Liver (tissue), 9 donors: Measurements from ENCODE around the gene EMC6. TPM values are rescaled to one million over a fixed set of nuclear protein-coding genes. Genes with fewer than 3 reads are reported as not detected.

ENCODE experiments used
- DNase-seq: peaks from one replicate; pipeline ENCODE4 v3.0.0-alpha.2; 2017; ENCODE audit warnings: low spot score
- H3K27ac ChIP-seq, 2 donors: one replicate each; pipeline ENCODE4 v1.7.0; 2013; ENCODE audit warnings: inconsistent platforms in 2 of 2, low read length in 2 of 2, control low read depth in 1 of 2, low read depth in 1 of 2, mild to moderate bottlenecking in 1 of 2
- H3K27me3 ChIP-seq, 4 donors: one replicate each; pipeline versions ENCODE4 v1.6.1 to v1.7.0; 2013; ENCODE audit warnings: low read length in 3 of 4, inconsistent platforms in 1 of 4, mild to moderate bottlenecking in 1 of 4, moderate library complexity in 1 of 4; ENCODE audit not compliant: control insufficient read depth in 4 of 4, insufficient read depth in 4 of 4
- H3K36me3 ChIP-seq, 4 donors: one replicate each; pipeline versions ENCODE4 v1.6.1 to v1.7.0; 2013; ENCODE audit warnings: low read length in 3 of 4, mild to moderate bottlenecking in 3 of 4, low read depth in 1 of 4, moderate library complexity in 1 of 4; ENCODE audit not compliant: control insufficient read depth in 4 of 4, insufficient read depth in 3 of 4
- H3K4me1 ChIP-seq, 4 donors: one replicate each; pipeline versions ENCODE4 v1.6.1 to v1.7.0; 2013; ENCODE audit warnings: low read length in 3 of 4, mild to moderate bottlenecking in 3 of 4, moderate library complexity in 1 of 4; ENCODE audit not compliant: control insufficient read depth in 4 of 4, insufficient read depth in 4 of 4
- H3K4me3 ChIP-seq, 3 donors: one replicate each; pipeline versions ENCODE4 v1.6.1 to v1.7.0; 2013; ENCODE audit warnings: low read length in 3 of 3, control low read depth in 1 of 3, low read depth in 1 of 3, mild to moderate bottlenecking in 1 of 3
- H3K9ac ChIP-seq, 2 donors: one replicate each; pipeline ENCODE4 v1.7.0; 2013; ENCODE audit warnings: low read length in 2 of 2, mild to moderate bottlenecking in 2 of 2, moderate library complexity in 2 of 2, control low read depth in 1 of 2, low read depth in 1 of 2
- H3K9me3 ChIP-seq, 4 donors: one replicate each; pipeline versions ENCODE4 v1.6.1 to v1.7.0; 2013; ENCODE audit warnings: low read length in 3 of 4; ENCODE audit not compliant: control insufficient read depth in 4 of 4
- ATF3 ChIP-seq: IDR thresholded peaks from 2 replicates; pipeline ENCODE4 v1.6.1; 2016; ENCODE audit warnings: antibody characterized with exemption
- CTCF ChIP-seq: fragments of 150-350 bp; IDR thresholded peaks from 2 replicates; pipeline ENCODE4 v1.5.1; 2017; ENCODE audit warnings: improper control_type of control experiment, low read depth, low read length; ENCODE audit not compliant: missing input control
- EGR1 ChIP-seq, 2 donors: IDR thresholded peaks; 2 replicates each; pipeline ENCODE4 v1.6.1; 2016 to 2018; ENCODE audit warnings: antibody characterized with exemption in 2 of 2, low read depth in 2 of 2
- FOXA1 ChIP-seq: IDR thresholded peaks from 2 replicates; pipeline ENCODE4 v1.6.1; 2016; ENCODE audit warnings: antibody characterized with exemption
- FOXA2 ChIP-seq: IDR thresholded peaks from 2 replicates; pipeline ENCODE4 v1.6.1; 2016; ENCODE audit warnings: antibody characterized with exemption
- GABPA ChIP-seq, 2 donors: IDR thresholded peaks in 1 of 2; conservative IDR thresholded peaks in 1 of 2; 2 replicates each; pipeline ENCODE4 v1.6.1; 2016; ENCODE audit warnings: antibody characterized with exemption in 2 of 2, mild to moderate bottlenecking in 1 of 2, moderate library complexity in 1 of 2
- HNF4G ChIP-seq: IDR thresholded peaks from 2 replicates; pipeline ENCODE4 v1.6.1; 2016; ENCODE audit warnings: antibody characterized with exemption
- JUND ChIP-seq, 2 donors: IDR thresholded peaks; 2 replicates each; pipeline ENCODE4 v1.6.1; 2016; ENCODE audit warnings: antibody characterized with exemption in 2 of 2
- MAX ChIP-seq: IDR thresholded peaks from 2 replicates; pipeline ENCODE4 v1.6.1; 2016; ENCODE audit warnings: antibody characterized with exemption
- NR2F2 ChIP-seq: IDR thresholded peaks from 2 replicates; pipeline ENCODE4 v1.6.1; 2016; ENCODE audit warnings: antibody characterized with exemption
- RAD21 ChIP-seq, 2 donors: IDR thresholded peaks; 2 replicates each; pipeline ENCODE4 v1.6.1; 2016; ENCODE audit warnings: antibody characterized with exemption in 2 of 2, mild to moderate bottlenecking in 2 of 2
- REST ChIP-seq: IDR thresholded peaks from 2 replicates; pipeline ENCODE4 v1.6.1; 2016; ENCODE audit warnings: antibody characterized with exemption, mild to moderate bottlenecking
- RXRA ChIP-seq, 2 donors: IDR thresholded peaks; 2 replicates each; pipeline ENCODE4 v1.6.1; 2017 to 2018; ENCODE audit warnings: antibody characterized with exemption in 2 of 2, mild to moderate bottlenecking in 1 of 2
- SP1 ChIP-seq: IDR thresholded peaks from 2 replicates; pipeline ENCODE4 v1.6.1; 2018; ENCODE audit warnings: antibody characterized with exemption, mild to moderate bottlenecking
- TAF1 ChIP-seq: conservative IDR thresholded peaks from 2 replicates; pipeline ENCODE4 v1.6.1; 2016; ENCODE audit warnings: antibody characterized with exemption, mild to moderate bottlenecking
- YY1 ChIP-seq: IDR thresholded peaks from 2 replicates; pipeline ENCODE4 v1.6.1; 2016; ENCODE audit warnings: antibody characterized with exemption, mild to moderate bottlenecking
- ZBTB33 ChIP-seq: IDR thresholded peaks from 2 replicates; pipeline ENCODE4 v1.6.1; 2016; ENCODE audit warnings: antibody characterized with exemption
- WGBS: extraction: QIAGEN DNeasy Blood & Tissue Kit; methylation state at CpG from one replicate; pipeline ENCODE4 v1.1.7; 2013; 5-methylcytosine and 5-hydroxymethylcytosine counted together
- polyA plus RNA-seq, 2 donors: library from polyadenylated mRNA; stranded (reverse) in 1 of 2; unstranded in 1 of 2; fragments of 200-250 nt in 1 of 2; fragments of >200 nt in 1 of 2; fragmentation: Nextera tagmentation in 1 of 2; extraction: Ambion mirVana in 1 of 2; gene quantifications; one replicate each; pipeline versions ENCODE4 v1.2.1 to v1.2.3, GENCODE V29; 2013 to 2015
- total RNA-seq, 2 donors: library from RNA; depleted of rRNA; stranded (reverse); fragments of >200 nt; gene quantifications; one replicate each; pipeline ENCODE4 v1.2.3, GENCODE V29; 2014
- donor health status: healthy.
- donor health status: healthy.
- donor health status: healthy.
- donor health status: healthy.
- donor health status: healthy.

Gene EMC6
- total and polyA plus RNA-seq, 4 donors: 12.3 to 107 (median 47.6) TPM

GRCh38 chr17:3693141-3693540 lies 24.5 kb downstream of the EMC6 start (continued):
- TF ChIP-seq TAF1: no peak

- Histone ChIP-seq H3K9me3 (peaks cover 0 to 10% (median 5%) of the 10 kb centered on the region in 4 donors), H3K9ac (no peak overlapping the region), H3K4me1 (peaks cover 4 to 10% (median 10%) of the 10 kb centered on the region in 4 donors), H3K4me3 (no peak overlapping the region), H3K27ac (no peak overlapping the region), H3K36me3 (no peaks in the 10 kb centered on the region), H3K27me3 (no peaks in the 10 kb centered on the region)
- DNase-seq: no peak
- WGBS: 63% methylated on average over 9 of the region's 9 CpGs
- TF ChIP-seq FOXA1 (no peak), CTCF (no peak), TAF1 (no peak), JUND (IDR thresholded peaks at IDR 0.05) (no peak), ZBTB33 (no peak), YY1 (no peak), HNF4G (no peak), MAX (no peak), GABPA (IDR thresholded peaks at IDR 0.05 in 1 of 2, conservative IDR thresholded peaks at IDR 0.05 in 1 of 2) (no peak), RXRA (IDR thresholded peaks at IDR 0.05) (no peak), NR2F2 (no peak), RAD21 (IDR thresholded peaks at IDR 0.05) (no peak), SP1 (no peak), FOXA2 (no peak), EGR1 (IDR thresholded peaks at IDR 0.05; ENCODE audit: low read depth in 2 of 2) (no peak), ATF3 (no peak)
Observed at GRCh38 chr17:3693829-3694231, 25.2 kb downstream of the EMC6 start.

GRCh38 chr17:3695129-3695722 lies 26.6 kb downstream of the EMC6 start:
- H3K9me3 ChIP-seq: peaks cover 0 to 10% (median 5%) of the 10 kb centered on the region in 4 donors
- peaks cover 4 to 10% (median 10%) of the 10 kb centered on the region in 4 donors for H3K4me1 ChIP-seq
- no peak overlapping the region for H3K27ac ChIP-seq
- WGBS: 24% methylated on average over 17 of the region's 17 CpGs
- no peak overlapping the region for H3K9ac ChIP-seq
- DNase-seq: no peak
- H3K4me3 ChIP-seq: peak overlapping the region in 2 of 3 donors; percentile 54 to 63
- no peaks in the 10 kb centered on the region for H3K27me3 ChIP-seq
- no peaks in the 10 kb centered on the region for H3K36me3 ChIP-seq
- no peak for TF ChIP-seq CTCF
- no peak for TF ChIP-seq ZBTB33
- TF ChIP-seq RAD21 (IDR thresholded peaks at IDR 0.05): no peak
- no peak for TF ChIP-seq REST
- TF ChIP-seq TAF1: no peak
- TF ChIP-seq MAX: no peak
- no peak for TF ChIP-seq GABPA (IDR thresholded peaks at IDR 0.05 in 1 of 2, conservative IDR thresholded peaks at IDR 0.05 in 1 of 2)
- TF ChIP-seq SP1: no peak
- TF ChIP-seq FOXA2: no peak
